H1 (cell line): Measurements from ENCODE around the gene RARRES2. TPM values are rescaled to one million over a fixed set of nuclear protein-coding genes. Genes with fewer than 3 reads are reported as not detected.
A peak's percentile ranks its signal among the peaks of the same experiment; 100 is the strongest.

Experiments used
- ASH2L ChIP-seq: fragments of 200-600, 300-600 bp; sonication (generic); IDR thresholded peaks from one replicate; pipeline ENCODE4 v1.7.1; 2017; ENCODE audit warnings: low read length
- BRCA1 ChIP-seq: IDR thresholded peaks from 2 replicates; pipeline ENCODE4 v1.6.1; 2012; ENCODE audit warnings: low read depth, low read length, improper control_type of control experiment
- CEBPB ChIP-seq: IDR thresholded peaks from 2 replicates; pipeline ENCODE4 v1.6.1; 2012; ENCODE audit warnings: low read depth, low read length
- CTBP2 ChIP-seq: IDR thresholded peaks from 2 replicates; pipeline ENCODE4 v1.7.0; 2011; ENCODE audit warnings: borderline replicate concordance, mild to moderate bottlenecking, moderate library complexity, mixed read lengths, low read length; ENCODE audit not compliant: insufficient read depth, insufficient read length
- EP300 ChIP-seq, 2 experiments: IDR thresholded peaks; 1 replicate in 1 of 2; 2 replicates in 1 of 2; pipeline ENCODE4 v1.6.1; 2011 to 2012; ENCODE audit warnings: low read depth in 2 of 2, low read length in 2 of 2, mild to moderate bottlenecking in 2 of 2, borderline replicate concordance in 1 of 2, inconsistent platforms in 1 of 2, moderate library complexity in 1 of 2
- GABPA ChIP-seq: IDR thresholded peaks from 2 replicates; pipeline ENCODE4 v1.6.1; 2011; ENCODE audit warnings: mild to moderate bottlenecking, low read length, moderate library complexity, borderline replicate concordance; ENCODE audit not compliant: insufficient read depth
- GTF2F1 ChIP-seq: IDR thresholded peaks from 2 replicates; pipeline ENCODE4 v1.6.1; 2012; ENCODE audit warnings: low read depth, low read length, improper control_type of control experiment, borderline replicate concordance
- HDAC2 ChIP-seq, 2 experiments: fragments of 300-600 bp in 1 of 2; sonication (generic) in 1 of 2; IDR thresholded peaks; 2 replicates each; pipeline ENCODE4 v1.6.1; 2011 to 2012; ENCODE audit warnings: low read depth in 2 of 2, low read length in 2 of 2, mild to moderate bottlenecking in 2 of 2, moderate library complexity in 2 of 2, borderline replicate concordance in 1 of 2, inconsistent platforms in 1 of 2
- KDM4A ChIP-seq: IDR thresholded peaks from one replicate; pipeline ENCODE4 v1.7.1; 2012; ENCODE audit warnings: low read depth, mild to moderate bottlenecking, moderate library complexity, low read length, inconsistent platforms; ENCODE audit not compliant: severe bottlenecking
- NANOG ChIP-seq: IDR thresholded peaks from 2 replicates; pipeline ENCODE4 v1.6.1; 2011; ENCODE audit warnings: low read length, low read depth, mild to moderate bottlenecking, inconsistent platforms; ENCODE audit not compliant: insufficient read depth, poor library complexity, severe bottlenecking
- PHF8 ChIP-seq: fragments of 200-600 bp; sonication (generic); conservative IDR thresholded peaks from 2 replicates; pipeline ENCODE4 v1.7.1; 2012; ENCODE audit warnings: low read depth, mild to moderate bottlenecking, inconsistent platforms, low read length, moderate library complexity
- RNF2 ChIP-seq: fragments of 200-900, 300-1000 bp; sonication (generic); IDR thresholded peaks from 2 replicates; pipeline ENCODE4 v1.7.1; 2016; ENCODE audit warnings: borderline replicate concordance, low read depth, mild to moderate bottlenecking, antibody characterized with exemption, low read length; ENCODE audit not compliant: poor library complexity, severe bottlenecking; ENCODE audit errors: missing control alignments
- SIN3A ChIP-seq, 2 experiments: IDR thresholded peaks in 1 of 2; conservative IDR thresholded peaks in 1 of 2; 2 replicates each; pipeline ENCODE4 v1.6.1; 2011 to 2012; ENCODE audit warnings: low read length in 2 of 2, improper control_type of control experiment in 1 of 2, low read depth in 1 of 2, mild to moderate bottlenecking in 1 of 2
- SP2 ChIP-seq: IDR thresholded peaks from 2 replicates; pipeline ENCODE4 v1.6.1; 2012; ENCODE audit warnings: mild to moderate bottlenecking, low read length, inconsistent platforms
- SUZ12 ChIP-seq: fragments of 200-600 bp; sonication (generic); IDR thresholded peaks from 2 replicates; pipeline ENCODE4 v1.6.1; 2012; ENCODE audit warnings: mild to moderate bottlenecking, inconsistent platforms, low read length, moderate library complexity, mixed read lengths
- TBP ChIP-seq: IDR thresholded peaks from 2 replicates; pipeline ENCODE4 v1.6.1; 2011; ENCODE audit warnings: low read depth, low read length, improper control_type of control experiment
- TCF12 ChIP-seq: IDR thresholded peaks from 2 replicates; pipeline ENCODE4 v1.6.1; 2011; ENCODE audit warnings: low read depth, mild to moderate bottlenecking, low read length
- TEAD4 ChIP-seq: IDR thresholded peaks from 2 replicates; pipeline ENCODE4 v1.6.1; 2012; ENCODE audit warnings: low read depth, low read length, inconsistent platforms, mixed read lengths
- polyA plus RNA-seq, 7 experiments: library from polyadenylated mRNA; depleted of rRNA in 3 of 7; stranded (reverse) in 5 of 7; unstranded in 2 of 7; fragments of >200 nt in 5 of 7; fragments of 200-250 nt in 2 of 7; gene quantifications; 1 replicate in 5 of 7; 2 replicates in 1 of 7; 4 replicates in 1 of 7; pipeline versions ENCODE4 v1.2.1 to v1.2.3, GENCODE V29; 2011 to 2013; ENCODE audit warnings: missing spikeins in 2 of 7, mixed read lengths in 2 of 7
- total RNA-seq: library from RNA; stranded (reverse); fragmentation: NEBNext Ultra II Directional; extraction: Animal tissue kit (Norgen Biotek cat#: 25700); gene quantifications from 2 replicates; pipeline ENCODE4 v1.2.1, GENCODE V29; 2021
- TF ChIP-seq, protein P1 (sequence below): IDR thresholded peaks from 2 replicates; pipeline ENCODE4 v1.6.1; 2012; ENCODE audit warnings: low read length, inconsistent platforms
- TF ChIP-seq, protein P2 (sequence below): IDR thresholded peaks from 2 replicates; pipeline ENCODE4 v1.6.1; 2012; ENCODE audit warnings: inconsistent platforms

Gene RARRES2
- total and polyA plus RNA-seq, 2 of the 8 experiments (the other 6 are each of a cell fraction or from before 2014, with no cell fraction given): 254 to 441 TPM

DNA sequence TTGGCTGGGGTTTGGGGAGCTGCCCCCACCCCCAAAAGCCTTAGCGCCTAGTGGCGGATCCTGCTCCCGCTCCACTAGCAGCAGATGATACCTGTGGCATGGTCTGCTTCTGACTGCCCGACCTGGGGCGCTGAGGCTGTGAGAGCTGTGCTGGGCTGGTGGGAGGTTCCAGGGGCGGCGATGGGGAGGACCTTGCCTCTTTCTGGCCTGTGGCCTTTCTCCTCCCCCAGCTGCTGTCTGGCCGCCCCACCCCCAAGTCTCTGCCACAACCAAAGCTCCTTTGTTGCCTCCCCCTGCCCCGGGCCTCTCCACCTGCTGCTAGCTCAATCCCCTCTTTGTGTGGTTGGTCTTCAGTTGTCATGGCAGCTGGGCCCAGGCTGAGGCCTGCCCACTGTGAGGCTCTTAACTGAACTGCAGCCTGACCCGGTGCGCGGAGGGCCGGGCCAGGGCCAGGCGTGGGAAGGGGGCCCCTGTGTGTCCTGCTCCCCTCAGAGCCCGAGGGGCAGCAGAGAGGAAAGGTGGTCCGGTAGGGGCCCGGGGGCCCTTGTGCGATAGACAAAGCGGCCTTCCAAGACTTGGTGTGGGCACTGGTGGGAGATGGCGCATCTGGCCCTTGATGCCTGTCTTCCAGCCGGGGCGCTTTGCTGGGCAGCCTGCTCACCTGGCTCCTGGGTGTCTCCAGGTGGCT, 42.4 kb upstream of the RARRES2 start (continued):
- TF ChIP-seq RNF2: no peak
- TF ChIP-seq CTBP2: peak; percentile 35
- TF ChIP-seq, protein P1, sequence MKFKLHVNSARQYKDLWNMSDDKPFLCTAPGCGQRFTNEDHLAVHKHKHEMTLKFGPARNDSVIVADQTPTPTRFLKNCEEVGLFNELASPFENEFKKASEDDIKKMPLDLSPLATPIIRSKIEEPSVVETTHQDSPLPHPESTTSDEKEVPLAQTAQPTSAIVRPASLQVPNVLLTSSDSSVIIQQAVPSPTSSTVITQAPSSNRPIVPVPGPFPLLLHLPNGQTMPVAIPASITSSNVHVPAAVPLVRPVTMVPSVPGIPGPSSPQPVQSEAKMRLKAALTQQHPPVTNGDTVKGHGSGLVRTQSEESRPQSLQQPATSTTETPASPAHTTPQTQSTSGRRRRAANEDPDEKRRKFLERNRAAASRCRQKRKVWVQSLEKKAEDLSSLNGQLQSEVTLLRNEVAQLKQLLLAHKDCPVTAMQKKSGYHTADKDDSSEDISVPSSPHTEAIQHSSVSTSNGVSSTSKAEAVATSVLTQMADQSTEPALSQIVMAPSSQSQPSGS: no peak
- TF ChIP-seq GABPA: no peak
- TF ChIP-seq BRCA1: no peak
- peak; percentile 12 for TF ChIP-seq KDM4A
- peak; percentile 12 for TF ChIP-seq ASH2L
- TF ChIP-seq SIN3A (conservative IDR thresholded peaks at IDR 0.05 in 1 of 2, IDR thresholded peaks at IDR 0.05 in 1 of 2; ENCODE audit: low read depth in 1 of 2, low read length in 2 of 2): peak; percentile 26 to 78; a peak in 2 of 4 replicates
- 0 out of 2 replicates have a peak, but pooled peaks have one; percentile 14 for TF ChIP-seq PHF8
- TF ChIP-seq GTF2F1: no peak
- 0 out of 2 replicates have a peak, but pooled peaks have one; percentile 1 for TF ChIP-seq CEBPB
- TF ChIP-seq SUZ12: no peak
- peak; percentile 93 for TF ChIP-seq TBP
- TF ChIP-seq NANOG: peak; percentile 73
- TF ChIP-seq SP2: no peak
- TF ChIP-seq, protein P2, sequence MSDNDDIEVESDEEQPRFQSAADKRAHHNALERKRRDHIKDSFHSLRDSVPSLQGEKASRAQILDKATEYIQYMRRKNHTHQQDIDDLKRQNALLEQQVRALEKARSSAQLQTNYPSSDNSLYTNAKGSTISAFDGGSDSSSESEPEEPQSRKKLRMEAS: peak; percentile 60; the same call in 1 of the 2 replicates
- TF ChIP-seq TCF12: peak; percentile 92
- peak in 1 of 2 experiments; percentile 92; a peak in 1 of 3 replicates for TF ChIP-seq EP300 (IDR thresholded peaks at IDR 0.05; ENCODE audit: borderline replicate concordance in 1 of 2, low read depth in 2 of 2, low read length in 2 of 2)
- TF ChIP-seq TEAD4: no peak
- TF ChIP-seq HDAC2 (IDR thresholded peaks at IDR 0.05; ENCODE audit: borderline replicate concordance in 1 of 2, low read depth in 2 of 2, low read length in 2 of 2): peak in 1 of 2 experiments; percentile 84; a peak in 2 of 4 replicates
